ENCODE measurements around the gene PCYT2.

Gene PCYT2

GRCh38 chr17:81902023-81902652, 9.1 kb downstream of the PCYT2 start, which contains the start of gene NPB:
NPB (plus strand) TSS chr17:81902238; CDS start chr17:81902278, 40 bp downstream.
- TF ChIP-seq, protein P1, sequence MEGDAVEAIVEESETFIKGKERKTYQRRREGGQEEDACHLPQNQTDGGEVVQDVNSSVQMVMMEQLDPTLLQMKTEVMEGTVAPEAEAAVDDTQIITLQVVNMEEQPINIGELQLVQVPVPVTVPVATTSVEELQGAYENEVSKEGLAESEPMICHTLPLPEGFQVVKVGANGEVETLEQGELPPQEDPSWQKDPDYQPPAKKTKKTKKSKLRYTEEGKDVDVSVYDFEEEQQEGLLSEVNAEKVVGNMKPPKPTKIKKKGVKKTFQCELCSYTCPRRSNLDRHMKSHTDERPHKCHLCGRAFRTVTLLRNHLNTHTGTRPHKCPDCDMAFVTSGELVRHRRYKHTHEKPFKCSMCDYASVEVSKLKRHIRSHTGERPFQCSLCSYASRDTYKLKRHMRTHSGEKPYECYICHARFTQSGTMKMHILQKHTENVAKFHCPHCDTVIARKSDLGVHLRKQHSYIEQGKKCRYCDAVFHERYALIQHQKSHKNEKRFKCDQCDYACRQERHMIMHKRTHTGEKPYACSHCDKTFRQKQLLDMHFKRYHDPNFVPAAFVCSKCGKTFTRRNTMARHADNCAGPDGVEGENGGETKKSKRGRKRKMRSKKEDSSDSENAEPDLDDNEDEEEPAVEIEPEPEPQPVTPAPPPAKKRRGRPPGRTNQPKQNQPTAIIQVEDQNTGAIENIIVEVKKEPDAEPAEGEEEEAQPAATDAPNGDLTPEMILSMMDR (conservative IDR thresholded peaks at IDR 0.05), result no peak
- H3K27ac ChIP-seq, result peak within 1 kb of the TSS; percentile 60; the same call in 1 of the 2 replicates

DNA sequence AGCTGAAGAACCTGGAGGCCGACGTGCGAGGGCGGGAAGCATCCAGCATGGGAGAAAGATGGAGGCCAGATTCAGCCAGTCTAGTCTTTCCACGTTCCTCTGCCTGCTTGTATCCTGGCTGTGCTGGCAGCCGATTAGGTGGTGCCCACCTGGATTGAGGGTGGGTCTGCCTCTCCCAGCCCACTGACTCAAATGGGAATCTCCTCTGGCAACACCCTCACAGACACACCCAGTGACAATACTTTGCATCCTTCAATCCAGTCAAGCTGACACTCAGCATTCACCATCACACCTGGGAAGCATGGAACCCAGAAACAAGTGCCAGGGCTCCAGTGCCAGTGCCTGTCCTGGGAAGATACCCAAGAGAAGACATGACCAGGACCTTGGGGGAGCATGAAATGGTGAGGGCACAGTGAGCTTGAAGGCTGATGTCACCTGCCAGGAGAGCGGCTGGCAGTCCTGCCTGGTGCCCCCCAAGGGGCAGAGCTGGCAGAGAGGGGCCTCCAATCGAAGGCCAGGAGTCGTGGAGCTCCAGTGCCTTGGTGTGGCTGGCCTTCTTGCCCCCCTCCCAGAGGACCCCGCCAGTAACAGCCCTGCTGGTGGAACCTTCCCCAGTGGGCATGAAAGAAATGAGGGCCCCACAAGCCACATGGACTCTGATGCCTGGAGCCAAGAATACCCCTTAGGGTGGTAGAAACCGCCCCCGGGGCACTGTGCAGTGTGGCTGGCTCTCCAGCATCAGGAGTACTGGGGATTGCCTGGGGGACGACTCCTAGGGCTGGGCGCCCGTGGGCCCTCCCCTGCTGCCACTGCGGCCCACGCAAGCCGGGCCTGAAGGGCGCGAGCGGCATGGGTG, 9.8 kb downstream of the PCYT2 start:
- TF ChIP-seq, protein P1 (conservative IDR thresholded peaks at IDR 0.05), result no peak
- peak overlapping the region; percentile 60; the same call in 1 of the 2 replicates for H3K27ac ChIP-seq

DNA sequence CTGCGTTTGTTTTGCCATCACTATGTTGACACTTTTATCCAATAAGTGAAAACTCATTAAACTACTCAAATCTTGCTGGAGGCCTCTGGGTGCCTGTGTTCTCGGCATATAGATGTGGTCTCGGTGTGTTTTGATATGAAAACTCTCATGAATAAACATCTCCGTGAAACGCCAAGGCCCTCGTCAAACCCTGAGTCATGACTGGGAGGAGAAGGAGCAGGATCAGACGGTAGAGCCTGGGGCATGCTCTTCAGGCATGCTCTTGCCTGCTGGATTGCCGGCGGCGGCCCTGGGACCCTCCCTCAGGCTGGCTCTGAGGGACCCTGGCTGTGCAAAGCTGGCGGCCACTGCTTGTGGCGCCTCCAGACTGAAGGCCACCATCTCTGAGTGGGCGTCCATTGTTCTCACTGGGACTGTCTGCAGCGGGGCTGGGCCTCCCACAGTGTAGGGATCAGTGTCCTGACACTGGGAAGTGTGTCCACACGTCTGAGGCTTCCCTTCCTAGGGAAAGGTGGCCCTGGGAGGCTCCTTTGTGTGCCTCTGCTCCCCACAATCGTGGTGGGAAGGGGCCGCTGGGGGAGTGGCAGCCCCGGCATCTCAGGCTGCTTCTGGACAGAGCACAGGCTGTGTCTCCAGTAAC, 10.9 kb downstream of the PCYT2 start:
- H3K27ac ChIP-seq, result no peak overlapping the region
- TF ChIP-seq, protein P1 (conservative IDR thresholded peaks at IDR 0.05), result no peak

DNA sequence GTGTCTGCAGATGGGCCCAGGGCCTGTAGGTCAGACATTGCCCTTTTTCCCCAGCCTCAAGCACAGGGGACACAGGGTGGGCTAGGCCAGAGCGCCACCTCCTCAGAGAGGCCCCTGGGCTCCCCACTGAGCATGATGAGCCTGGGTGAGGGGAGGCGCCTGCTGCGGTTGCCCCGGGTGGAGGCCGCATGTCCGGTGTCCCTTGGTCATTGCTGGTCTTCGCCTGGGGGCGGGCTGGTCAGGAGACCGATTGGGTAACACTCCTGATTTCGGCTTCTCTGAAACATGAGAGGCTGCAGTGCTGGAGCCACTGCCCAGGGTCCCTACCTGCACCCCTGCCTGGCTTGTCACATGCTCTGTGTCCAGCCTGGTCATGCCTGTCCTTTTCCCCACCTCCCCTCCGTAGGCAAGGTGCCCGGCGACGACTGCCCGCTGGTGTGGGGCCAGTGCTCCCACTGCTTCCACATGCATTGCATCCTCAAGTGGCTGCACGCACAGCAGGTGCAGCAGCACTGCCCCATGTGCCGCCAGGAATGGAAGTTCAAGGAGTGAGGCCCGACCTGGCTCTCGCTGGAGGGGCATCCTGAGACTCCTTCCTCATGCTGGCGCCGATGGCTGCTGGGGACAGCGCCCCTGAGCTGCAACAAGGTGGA, 11.6 kb downstream of the PCYT2 start:
- H3K27ac ChIP-seq, result no peak overlapping the region
- TF ChIP-seq, protein P1 (conservative IDR thresholded peaks at IDR 0.05), result no peak

- H3K27ac ChIP-seq, result no peak overlapping the region
- TF ChIP-seq, protein P1 (conservative IDR thresholded peaks at IDR 0.05), result no peak
Observed at GRCh38 chr17:81898885-81899284, 12.3 kb downstream of the PCYT2 start.

- TF ChIP-seq, protein P1 (conservative IDR thresholded peaks at IDR 0.05), result no peak
- H3K27ac ChIP-seq, result no peak overlapping the region
Observed at GRCh38 chr17:81898029-81898866, 13.0 kb downstream of the PCYT2 start.

All from VCaP (cell line).